ENCODE measurements around the gene MAP2K7. TPM values are rescaled to one million over a fixed set of nuclear protein-coding genes. Genes with fewer than 3 reads are reported as not detected.
"Not testable (repeated sequence)": the region's sequence is repeated elsewhere in the genome, so short reads cannot be mapped to it uniquely, and the experiment has no call there.

Gene MAP2K7
- total RNA-seq, 1 donor from 2014 or later: 42.2 TPM

- H3K27me3 Mint-ChIP-seq: peaks cover 42% of the 10 kb centered on the region
- no peaks in the 10 kb centered on the region for H3K9me3 Mint-ChIP-seq
- H3K4me1 Mint-ChIP-seq (ENCODE audit: unreplicated experiment): peaks cover 13% of the 10 kb centered on the region
- H3K36me3 Mint-ChIP-seq: peaks cover 4% of the 10 kb centered on the region
- TF ChIP-seq CTCF (conservative IDR thresholded peaks at IDR 0.05): no peak
- peak overlapping the region; percentile 82 for H3K4me3 Mint-ChIP-seq
- peak overlapping the region; percentile 56 for H3K27ac Mint-ChIP-seq
- DNase-seq (ENCODE audit: extremely low spot score, unreplicated experiment): no peak
Measured at GRCh38 chr19:7916955-7917266, 13.2 kb downstream of the MAP2K7 start.

- Mint-ChIP-seq H3K27ac (peak overlapping the region; percentile 61), H3K36me3 (peaks cover 4% of the 10 kb centered on the region), H3K4me1 (ENCODE audit: unreplicated experiment) (peaks cover 13% of the 10 kb centered on the region), H3K27me3 (peaks cover 42% of the 10 kb centered on the region), H3K9me3 (no peaks in the 10 kb centered on the region), H3K4me3 (peak overlapping the region; percentile 82)
- no peak for DNase-seq (ENCODE audit: extremely low spot score, unreplicated experiment)
- peak; percentile 70 for TF ChIP-seq CTCF (conservative IDR thresholded peaks at IDR 0.05)
Measured at GRCh38 chr19:7917267-7918061, 13.8 kb downstream of the MAP2K7 start.

- not testable (repeated sequence) for DNase-seq (ENCODE audit: extremely low spot score, unreplicated experiment); H3K36me3 Mint-ChIP-seq; H3K9me3 Mint-ChIP-seq
- peaks cover 42% of the 10 kb centered on the region for H3K27me3 Mint-ChIP-seq
- peaks cover 13% of the 10 kb centered on the region for H3K4me1 Mint-ChIP-seq (ENCODE audit: unreplicated experiment)
- H3K4me3 Mint-ChIP-seq: peak overlapping the region; percentile 75
- H3K27ac Mint-ChIP-seq: peak overlapping the region; percentile 61
Measured at GRCh38 chr19:7918062-7918614, 14.5 kb downstream of the MAP2K7 start.

- Mint-ChIP-seq H3K27ac (no peak overlapping the region), H3K4me1 (ENCODE audit: unreplicated experiment) (peaks cover 13% of the 10 kb centered on the region), H3K27me3 (peaks cover 42% of the 10 kb centered on the region), H3K9me3 (no peaks in the 10 kb centered on the region), H3K4me3 (peak overlapping the region; percentile 87), H3K36me3 (no peaks in the 10 kb centered on the region)
- no peak for TF ChIP-seq CTCF (conservative IDR thresholded peaks at IDR 0.05)
- DNase-seq (ENCODE audit: extremely low spot score, unreplicated experiment): no peak
Measured at GRCh38 chr19:7918615-7919421, 15.1 kb downstream of the MAP2K7 start.

GRCh38 chr19:7919610-7920518, 16.2 kb downstream of the MAP2K7 start, which contains the start of gene SNAPC2:
Gene SNAPC2 (plus strand): TSS chr19:7920338. CDS start chr19:7920367, 29 bp downstream.
- no peak for TF ChIP-seq CTCF (conservative IDR thresholded peaks at IDR 0.05)
- no peaks in the 10 kb centered on the region for H3K9me3 Mint-ChIP-seq
- peaks cover 34% of the 10 kb centered on the region for H3K27me3 Mint-ChIP-seq
- H3K4me3 Mint-ChIP-seq: peak within 1 kb of the TSS; percentile 87
- H3K36me3 Mint-ChIP-seq: no peaks in the 10 kb centered on the region
- H3K27ac Mint-ChIP-seq: peak within 1 kb of the TSS; percentile 92
- DNase-seq (ENCODE audit: extremely low spot score, unreplicated experiment): peak; percentile 98
- H3K4me1 Mint-ChIP-seq (ENCODE audit: unreplicated experiment): peaks cover 13% of the 10 kb centered on the region

Measured in type B pancreatic cell (in vitro differentiated cells).